SK-N-SH (cell line): Measurements from ENCODE around the gene GALNT17. TPM values are rescaled to one million over a fixed set of nuclear protein-coding genes. Genes with fewer than 3 reads are reported as not detected.

ENCODE experiments used
- CTCF ChIA-PET: fragments of 300-600, 350-600 bp; formaldehyde crosslinking; extraction: SDS; loops from one replicate; lab custom pipeline; 2021; lab: Yijun Ruan, JAX
- POLR2A ChIA-PET: fragments of 350-600 bp; sonication (Branson Sonifier 250); formaldehyde crosslinking; extraction: SDS; loops from one replicate; lab custom pipeline; 2020; ENCODE audit warnings: antibody characterized with exemption, inconsistent platforms; lab: Yijun Ruan, JAX
- DNase-seq: peaks from one replicate; pipeline ENCODE4 v3.0.0; 2012
- H2AFZ ChIP-seq: fragments of 200-600 bp; sonication (generic); 2 replicates; pipeline ENCODE4 v1.8.1; 2016; ENCODE audit warnings: antibody characterized with exemption, mild to moderate bottlenecking, low read depth
- H3F3A ChIP-seq: fragments of 200-600 bp; sonication (generic); replicated peaks from 2 replicates; pipeline ENCODE3; 2016; ENCODE audit warnings: antibody characterized with exemption, mild to moderate bottlenecking; ENCODE audit not compliant: insufficient read depth
- H3K27ac ChIP-seq, 2 experiments: fragments of 200-500 bp in 1 of 2; fragments of 200-600 bp in 1 of 2; sonication (Bioruptor generic) in 1 of 2; sonication (generic), shearing (Covaris generic) in 1 of 2; 2 replicates each; pipeline versions ENCODE4 v1.5.1 to v1.6.1; 2014 to 2016; ENCODE audit warnings: low read depth in 2 of 2, inconsistent platforms in 1 of 2, low read length in 1 of 2, mild to moderate bottlenecking in 1 of 2, mixed read lengths in 1 of 2
- H3K27me3 ChIP-seq: fragments of 200-600 bp; sonication (generic), shearing (Covaris generic); 2 replicates; pipeline ENCODE4 v1.6.1; 2016; ENCODE audit warnings: mixed run types; ENCODE audit not compliant: insufficient read depth
- H3K36me3 ChIP-seq, 2 experiments: fragments of 200-500 bp in 1 of 2; fragments of 200-600 bp in 1 of 2; sonication (Bioruptor generic) in 1 of 2; sonication (generic) in 1 of 2; replicated peaks in 1 of 2; 2 replicates each; pipeline versions ENCODE3 to v1.5.1; 2014 to 2016; ENCODE audit warnings: low read length in 1 of 2, mild to moderate bottlenecking in 1 of 2; ENCODE audit not compliant: insufficient read depth in 2 of 2, control insufficient read depth in 1 of 2
- H3K4me1 ChIP-seq, 2 experiments: fragments of 200-500 bp in 1 of 2; fragments of 200-600 bp in 1 of 2; sonication (Bioruptor generic) in 1 of 2; sonication (generic), shearing (Covaris generic) in 1 of 2; 2 replicates each; pipeline versions ENCODE4 v1.5.1 to v1.6.1; 2014 to 2016; ENCODE audit warnings: low read depth in 1 of 2, low read length in 1 of 2, mixed run types in 1 of 2; ENCODE audit not compliant: insufficient read depth in 2 of 2, control insufficient read depth in 1 of 2
- H3K4me2 ChIP-seq: fragments of 200-600 bp; sonication (generic), shearing (Covaris generic); 2 replicates; pipeline ENCODE4 v1.6.1; 2017; ENCODE audit warnings: mixed run types
- H3K4me3 ChIP-seq, 2 experiments: fragments of 200-500 bp in 1 of 2; fragments of 200-600 bp in 1 of 2; sonication (Bioruptor generic) in 1 of 2; sonication (generic), shearing (Covaris generic) in 1 of 2; 2 replicates each; pipeline versions ENCODE4 v1.5.1 to v1.8.1; 2014 to 2016; ENCODE audit warnings: low read depth in 2 of 2, inconsistent platforms in 1 of 2, low read length in 1 of 2, mild to moderate bottlenecking in 1 of 2, mixed read lengths in 1 of 2, moderate library complexity in 1 of 2
- H3K79me2 ChIP-seq: fragments of 200-600 bp; sonication (generic); 2 replicates; pipeline ENCODE4 v1.8.1; 2017; ENCODE audit warnings: mild to moderate bottlenecking; ENCODE audit not compliant: insufficient read depth
- H3K9ac ChIP-seq: fragments of 200-600 bp; sonication (generic); 2 replicates; pipeline ENCODE4 v1.6.1; 2017; ENCODE audit warnings: mixed run types
- H3K9me2 ChIP-seq: fragments of 200-600 bp; sonication (generic); 2 replicates; pipeline ENCODE4 v1.6.1; 2017; ENCODE audit warnings: mixed run types
- H3K9me3 ChIP-seq: fragments of 200-600 bp; sonication (generic); 2 replicates; pipeline ENCODE4 v1.6.1; 2017; ENCODE audit warnings: mixed run types, mild to moderate bottlenecking, moderate library complexity
- H4K20me1 ChIP-seq: fragments of 200-600 bp; sonication (generic); 2 replicates; pipeline ENCODE4 v1.6.1; 2017; ENCODE audit warnings: mild to moderate bottlenecking, mixed run types; ENCODE audit not compliant: insufficient read depth
- ELF1 ChIP-seq: IDR thresholded peaks from 2 replicates; pipeline ENCODE4 v1.4.0; 2012
- EP300 ChIP-seq, 2 experiments: IDR thresholded peaks; 2 replicates each; pipeline versions ENCODE4 v1.4.0 to v1.6.1; 2012; ENCODE audit warnings: borderline replicate concordance in 1 of 2, low read depth in 1 of 2, low read length in 1 of 2
- EZH2phosphoT487 ChIP-seq: fragments of 200-600 bp; sonication (generic); IDR thresholded peaks from 2 replicates; pipeline ENCODE4 v1.6.1; 2017; ENCODE audit warnings: low read depth, mixed run types, mild to moderate bottlenecking, antibody characterized with exemption, moderate library complexity, borderline replicate concordance
- FOSL2 ChIP-seq: IDR thresholded peaks from 2 replicates; pipeline ENCODE4 v1.4.0; 2012; ENCODE audit warnings: low read depth, mild to moderate bottlenecking, moderate library complexity, borderline replicate concordance
- GABPA ChIP-seq: IDR thresholded peaks from 2 replicates; pipeline ENCODE4 v1.4.0; 2012; ENCODE audit warnings: low read depth, mild to moderate bottlenecking
- IRF3 ChIP-seq: fragments of 150-350 bp; IDR thresholded peaks from 2 replicates; pipeline ENCODE4 v1.6.1; 2016; ENCODE audit warnings: mild to moderate bottlenecking, low read depth, low read length
- MAX ChIP-seq: IDR thresholded peaks from 2 replicates; pipeline ENCODE4 v1.4.0; 2012; ENCODE audit warnings: low read depth
- MXI1 ChIP-seq: IDR thresholded peaks from 2 replicates; pipeline ENCODE4 v1.6.1; 2012; ENCODE audit warnings: mild to moderate bottlenecking, low read depth, low read length, improper control_type of control experiment
- NFIC ChIP-seq: IDR thresholded peaks from 2 replicates; pipeline ENCODE4 v1.4.0; 2012; ENCODE audit warnings: borderline replicate concordance
- PBX3 ChIP-seq: IDR thresholded peaks from 2 replicates; pipeline ENCODE4; 2012
- POLR2AphosphoS5 ChIP-seq: IDR thresholded peaks from 2 replicates; pipeline ENCODE4 v1.6.1; 2012; ENCODE audit warnings: low read depth, low read length
- RCOR1 ChIP-seq: fragments of 150-350 bp; IDR thresholded peaks from 2 replicates; pipeline ENCODE4 v1.6.1; 2017; ENCODE audit warnings: antibody characterized with exemption, low read length
- REST ChIP-seq: IDR thresholded peaks from 2 replicates; pipeline ENCODE4 v1.6.1; 2012; ENCODE audit warnings: mild to moderate bottlenecking, low read depth, low read length, moderate library complexity
- RXRA ChIP-seq: IDR thresholded peaks from 2 replicates; pipeline ENCODE4 v1.4.0; 2012; ENCODE audit warnings: low read depth, mild to moderate bottlenecking, borderline replicate concordance
- SIN3A ChIP-seq: IDR thresholded peaks from 2 replicates; pipeline ENCODE4 v1.6.1; 2012; ENCODE audit warnings: low read depth, mild to moderate bottlenecking, low read length, moderate library complexity, borderline replicate concordance
- TEAD4 ChIP-seq: IDR thresholded peaks from 2 replicates; pipeline ENCODE4 v1.4.0; 2012; ENCODE audit warnings: mild to moderate bottlenecking, borderline replicate concordance; ENCODE audit not compliant: insufficient read depth
- USF2 ChIP-seq: fragments of 150-350 bp; IDR thresholded peaks from 2 replicates; pipeline ENCODE4 v1.6.1; 2017; ENCODE audit warnings: antibody characterized with exemption, low read length, low read depth, borderline replicate concordance
- YY1 ChIP-seq: IDR thresholded peaks from 2 replicates; pipeline ENCODE4 v1.4.0; 2012; ENCODE audit warnings: low read depth, mild to moderate bottlenecking
- WGBS: methylation state at CpG from one replicate; pipeline ENCODE4 v1.1.6; 2017; ENCODE audit warnings: low lambda C conversion rate; 5-methylcytosine and 5-hydroxymethylcytosine counted together
- polyA plus RNA-seq, 3 experiments: library from polyadenylated mRNA; depleted of rRNA; stranded (reverse); fragments of >200 nt; gene quantifications; 2 replicates each; pipeline ENCODE4 v1.2.3, GENCODE V29; 2012

GALNT17 gene
- polyA plus RNA-seq, 1 of the 3 experiments (the other 2 are of a cell fraction) = not detected

GRCh38 chr7:71372991-71373390 is 241.0 kb downstream of the GALNT17 start (continued):
- TF ChIP-seq REST (no peak), FOSL2 (no peak), SIN3A (no peak)

GRCh38 chr7:71377062-71377461 is 245.1 kb downstream of the GALNT17 start:
- no peaks in the 10 kb centered on the region for H3K9me3 ChIP-seq
- ChIA-PET CTCF (no interaction called here), POLR2A (no interaction called here)
- no peak overlapping the region for H3K27ac ChIP-seq
- no peaks in the 10 kb centered on the region for H3K79me2 ChIP-seq
- H3F3A ChIP-seq = no peaks in the 10 kb centered on the region
- H4K20me1 ChIP-seq = no peaks in the 10 kb centered on the region
- no peak for DNase-seq
- TF ChIP-seq EZH2phosphoT487 (no peak), IRF3 (no peak), MAX (no peak), ELF1 (no peak), TEAD4 (no peak), NFIC (no peak), RCOR1 (no peak), POLR2AphosphoS5 (no peak), RXRA (no peak), USF2 (no peak), PBX3 (no peak), EP300 (IDR thresholded peaks at IDR 0.05; ENCODE audit: borderline replicate concordance in 1 of 2, low read depth in 1 of 2, low read length in 1 of 2) (no peak), FOSL2 (no peak), SIN3A (no peak), GABPA (no peak), MXI1 (no peak), YY1 (no peak)
- no peaks in the 10 kb centered on the region for H3K9me2 ChIP-seq
- no peak overlapping the region for H2AFZ ChIP-seq
- H3K27me3 ChIP-seq = no peaks in the 10 kb centered on the region
- WGBS = 9% methylated on average over 3 of the region's 3 CpGs
- H3K4me1 ChIP-seq = no peaks in the 10 kb centered on the region
- no peak overlapping the region for H3K4me2 ChIP-seq
- no peaks in the 10 kb centered on the region for H3K36me3 ChIP-seq
- no peak overlapping the region for H3K4me3 ChIP-seq
- H3K9ac ChIP-seq = no peak overlapping the region
